LNCAP (cell line): ENCODE measurements around the gene OGFOD2.

Source experiments
- CTCF ChIP-seq: fragments of 450-650 bp; IDR thresholded peaks from 2 replicates; pipeline ENCODE4 v1.5.1; 2017; ENCODE audit warnings: mild to moderate bottlenecking

OGFOD2 gene

GRCh38 chr12:122989874-122990419 lies 14.9 kb downstream of the OGFOD2 start:
- no peak for TF ChIP-seq CTCF

GRCh38 chr12:122990561-122990960 lies 15.5 kb downstream of the OGFOD2 start:
- TF ChIP-seq CTCF: no peak

- no peak for TF ChIP-seq CTCF
Observed at GRCh38 chr12:122990961-122991622, 16.0 kb downstream of the OGFOD2 start.

GRCh38 chr12:122991623-122992275 lies 16.7 kb downstream of the OGFOD2 start:
- no peak for TF ChIP-seq CTCF

- TF ChIP-seq CTCF: no peak
Observed at GRCh38 chr12:122992386-122992785, 17.3 kb downstream of the OGFOD2 start.

- TF ChIP-seq CTCF: no peak
Observed at GRCh38 chr12:122994140-122994675, 19.2 kb downstream of the OGFOD2 start.

- no peak for TF ChIP-seq CTCF
Observed at GRCh38 chr12:122994781-122995502, 19.9 kb downstream of the OGFOD2 start.
